Measurements from ENCODE around the gene STRN4.

- TF ChIP-seq, protein P1, sequence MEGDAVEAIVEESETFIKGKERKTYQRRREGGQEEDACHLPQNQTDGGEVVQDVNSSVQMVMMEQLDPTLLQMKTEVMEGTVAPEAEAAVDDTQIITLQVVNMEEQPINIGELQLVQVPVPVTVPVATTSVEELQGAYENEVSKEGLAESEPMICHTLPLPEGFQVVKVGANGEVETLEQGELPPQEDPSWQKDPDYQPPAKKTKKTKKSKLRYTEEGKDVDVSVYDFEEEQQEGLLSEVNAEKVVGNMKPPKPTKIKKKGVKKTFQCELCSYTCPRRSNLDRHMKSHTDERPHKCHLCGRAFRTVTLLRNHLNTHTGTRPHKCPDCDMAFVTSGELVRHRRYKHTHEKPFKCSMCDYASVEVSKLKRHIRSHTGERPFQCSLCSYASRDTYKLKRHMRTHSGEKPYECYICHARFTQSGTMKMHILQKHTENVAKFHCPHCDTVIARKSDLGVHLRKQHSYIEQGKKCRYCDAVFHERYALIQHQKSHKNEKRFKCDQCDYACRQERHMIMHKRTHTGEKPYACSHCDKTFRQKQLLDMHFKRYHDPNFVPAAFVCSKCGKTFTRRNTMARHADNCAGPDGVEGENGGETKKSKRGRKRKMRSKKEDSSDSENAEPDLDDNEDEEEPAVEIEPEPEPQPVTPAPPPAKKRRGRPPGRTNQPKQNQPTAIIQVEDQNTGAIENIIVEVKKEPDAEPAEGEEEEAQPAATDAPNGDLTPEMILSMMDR (IDR thresholded peaks at IDR 0.05; ENCODE audit: extremely low read depth in 1 of 2, insufficient read depth in 1 of 2, low read depth in 1 of 2, low read length in 2 of 2): no peak
- TF ChIP-seq POLR2AphosphoS5 (IDR thresholded peaks at IDR 0.05; ENCODE audit: insufficient read depth, low read depth, low read length): no peak
- no peak for TF ChIP-seq EZH2 (IDR thresholded peaks at IDR 0.05; ENCODE audit: borderline replicate concordance, low read depth, low read length, severe bottlenecking)
- TF ChIP-seq POLR2A (IDR thresholded peaks at IDR 0.05; ENCODE audit: low read depth, low read length): no peak
- TF ChIP-seq JUN (IDR thresholded peaks at IDR 0.05; ENCODE audit: borderline replicate concordance, insufficient read depth, insufficient read length, low read depth): no peak
- TF ChIP-seq GATA2 (IDR thresholded peaks at IDR 0.05; ENCODE audit: insufficient read depth, insufficient read length, low read depth, low read length): no peak
Measured at GRCh38 chr19:46697204-46697960, 48.9 kb downstream of the STRN4 start.
